HG03097 (cell line): ENCODE data around the gene PAPSS2.
"Not testable (repeated sequence)": the region's sequence is repeated elsewhere in the genome, so short reads cannot be mapped to it uniquely, and the experiment has no call there.

Source experiments
- ATAC-seq: cut with Tn5 transposase; IDR thresholded peaks from one replicate; pipeline ENCODE4 v1.9.1; 2021; ENCODE audit not compliant: unreplicated experiment, low FRiP score

PAPSS2 gene

GRCh38 chr10:87739703-87740102 lies 80.0 kb downstream of the PAPSS2 start:
- ATAC-seq, result no peak

GRCh38 chr10:87740254-87740655 lies 80.6 kb downstream of the PAPSS2 start:
- ATAC-seq, result no peak

- ATAC-seq, result not testable (repeated sequence)
Observed at GRCh38 chr10:87742992-87743610, 83.4 kb downstream of the PAPSS2 start.

- ATAC-seq, result no peak
Observed at GRCh38 chr10:87744606-87745005, 84.9 kb downstream of the PAPSS2 start.

- ATAC-seq, result no peak
Observed at GRCh38 chr10:87746911-87747310, 87.2 kb downstream of the PAPSS2 start.

- not testable (repeated sequence) for ATAC-seq
Observed at GRCh38 chr10:87748244-87748643, 88.6 kb downstream of the PAPSS2 start.

GRCh38 chr10:87750001-87750671 lies 90.5 kb downstream of the PAPSS2 start:
- ATAC-seq, result no peak

GRCh38 chr10:87750817-87751216 lies 91.1 kb downstream of the PAPSS2 start:
- ATAC-seq, result no peak

GRCh38 chr10:87751274-87751673 lies 91.6 kb downstream of the PAPSS2 start:
- ATAC-seq, result no peak

- ATAC-seq, result no peak
Observed at GRCh38 chr10:87752566-87752965, 92.9 kb downstream of the PAPSS2 start.

GRCh38 chr10:87753995-87754866 lies 94.6 kb downstream of the PAPSS2 start:
- ATAC-seq, result no peak

GRCh38 chr10:87757685-87758084 lies 98.0 kb downstream of the PAPSS2 start:
- no peak for ATAC-seq

- ATAC-seq, result no peak
Observed at GRCh38 chr10:87759551-87759950, 99.9 kb downstream of the PAPSS2 start.

- no peak for ATAC-seq
Observed at GRCh38 chr10:87760195-87760905, 100.7 kb downstream of the PAPSS2 start.

GRCh38 chr10:87761153-87761552 lies 101.5 kb downstream of the PAPSS2 start:
- ATAC-seq, result no peak

- peak; percentile 43 for ATAC-seq
Observed at GRCh38 chr10:87761892-87762291, 102.2 kb downstream of the PAPSS2 start.

GRCh38 chr10:87763086-87763861 lies 103.6 kb downstream of the PAPSS2 start:
- no peak for ATAC-seq

- ATAC-seq, result no peak
Observed at GRCh38 chr10:87764072-87764934, 104.6 kb downstream of the PAPSS2 start.
